PC-3 (cell line): ENCODE results near the gene PLA1A. TPM values are rescaled to one million over a fixed set of nuclear protein-coding genes. Genes with fewer than 3 reads are reported as not detected.

Source experiments
- ATAC-seq: fragments of 200-7000 bp; cut with Tn5 transposase; 2 replicates; pipeline ENCODE4 v1.9.1; 2020; ENCODE audit warnings: mild to moderate bottlenecking, moderate library complexity
- BruUV-seq: library from RNA; stranded (reverse); fragments of 400-500 nt; replicated peaks from 2 replicates; lab custom pipeline; 2021; lab: Mats Ljungman, UMichigan
- CTCF ChIA-PET: fragments of 300-600 bp; sonication (Branson Sonifier 250); formaldehyde crosslinking; loops from one replicate; lab custom pipeline; 2022; ENCODE audit warnings: antibody characterized with exemption; lab: Charles Lee
- POLR2A ChIA-PET: fragments of 300-600 bp; sonication (Branson Sonifier 250); formaldehyde crosslinking; loops from one replicate; lab custom pipeline; 2022; ENCODE audit warnings: antibody characterized with exemption; ENCODE audit not compliant: unreplicated experiment; lab: Charles Lee
- DNase-seq: peaks from one replicate; pipeline ENCODE4 v3.0.0-alpha.2; 2015
- H2AFZ ChIP-seq: fragments of 300-600 bp; sonication (generic); 2 replicates; pipeline ENCODE4 v1.6.0; 2016; ENCODE audit warnings: antibody characterized with exemption, low read length
- H3F3A ChIP-seq: fragments of 300-600 bp; sonication (generic); one replicate; pipeline ENCODE4 v1.6.0; 2017; ENCODE audit warnings: antibody characterized with exemption, low read length, control low read depth, mild to moderate bottlenecking; ENCODE audit not compliant: unreplicated experiment
- H3K27ac ChIP-seq: fragments of 300-600 bp; sonication (generic); 2 replicates; pipeline ENCODE4 v1.5.1; 2016; ENCODE audit warnings: mild to moderate bottlenecking, low read length
- H3K27me3 ChIP-seq: fragments of 300-600 bp; sonication (generic); 2 replicates; pipeline ENCODE4 v1.6.1; 2016; ENCODE audit warnings: low read length, mixed read lengths
- H3K36me3 ChIP-seq: fragments of 300-600 bp; sonication (generic); 2 replicates; pipeline ENCODE4 v1.6.1; 2016; ENCODE audit warnings: low read depth, mixed run types, low read length, mixed read lengths
- H3K4me1 ChIP-seq: fragments of 300-600 bp; sonication (generic); 2 replicates; pipeline ENCODE4 v1.5.1; 2016; ENCODE audit warnings: low read length; ENCODE audit not compliant: insufficient read depth
- H3K4me2 ChIP-seq: fragments of 300-600 bp; sonication (generic); 2 replicates; pipeline ENCODE4 v1.6.0; 2016; ENCODE audit warnings: low read length
- H3K4me3 ChIP-seq: fragments of 300-600 bp; sonication (generic); 2 replicates; pipeline ENCODE4 v1.5.1; 2016; ENCODE audit warnings: mild to moderate bottlenecking, low read length, mixed read lengths
- H3K79me2 ChIP-seq: fragments of 300-600 bp; sonication (generic); 2 replicates; pipeline ENCODE4 v1.6.1; 2017; ENCODE audit warnings: low read length, mixed read lengths
- H3K9ac ChIP-seq: fragments of 300-600 bp; sonication (generic); 2 replicates; pipeline ENCODE4 v1.6.0; 2016; ENCODE audit warnings: mild to moderate bottlenecking, low read length
- H3K9me2 ChIP-seq: fragments of 300-600 bp; sonication (generic); replicated peaks from 2 replicates; pipeline ENCODE4 v1.6.1; 2016; ENCODE audit warnings: mixed run types, low read length, mixed read lengths
- H3K9me3 ChIP-seq: fragments of 300-600 bp; sonication (generic); 2 replicates; pipeline ENCODE4 v1.6.1; 2016; ENCODE audit warnings: low read length, mixed read lengths
- H4K20me1 ChIP-seq: fragments of 300-600 bp; sonication (generic); 2 replicates; pipeline ENCODE4 v1.6.1; 2016; ENCODE audit warnings: low read length, mixed read lengths
- EZH2 ChIP-seq: fragments of 300-600 bp; sonication (generic); IDR thresholded peaks from one replicate; pipeline ENCODE4 v1.6.1; 2017; ENCODE audit warnings: antibody characterized with exemption, mild to moderate bottlenecking, low read length; ENCODE audit not compliant: unreplicated experiment
- EZH2phosphoT487 ChIP-seq: fragments of 300-600 bp; sonication (generic); IDR thresholded peaks from 2 replicates; pipeline ENCODE4 v1.6.1; 2018; ENCODE audit warnings: mild to moderate bottlenecking, antibody characterized with exemption, low read length, borderline replicate concordance
- intact Hi-C: fragments of 100-400 bp; cut with micrococcal nuclease; formaldehyde crosslinking; loops from 2 replicates; pipeline ENCODE4 v1.9.0; 2023
- total RNA-seq: library from RNA; depleted of rRNA; stranded (reverse); fragments of >200 nt; gene quantifications from 2 replicates; pipeline ENCODE4 v1.2.3, GENCODE V29; 2014
- TF ChIP-seq, protein P1 (sequence below): fragments of 300-600 bp; sonication (generic); conservative IDR thresholded peaks from 2 replicates; pipeline ENCODE4 v1.5.1; 2017; ENCODE audit warnings: antibody characterized with exemption, low read depth, mild to moderate bottlenecking, low read length

PLA1A gene
- total RNA-seq, 1 experiment from 2014 or later, result 0.36 TPM

- H3K4me1 ChIP-seq, result peaks cover 41% of the 10 kb centered on the region
- ATAC-seq, result peak; percentile 23; the same call in 1 of the 2 replicates
- peak overlapping the region; percentile 63 for H3K9ac ChIP-seq
- H3K9me2 ChIP-seq, result no peaks in the 10 kb centered on the region
- H4K20me1 ChIP-seq, result no peaks in the 10 kb centered on the region
- peak; percentile 39 for DNase-seq
- TF ChIP-seq, protein P1, sequence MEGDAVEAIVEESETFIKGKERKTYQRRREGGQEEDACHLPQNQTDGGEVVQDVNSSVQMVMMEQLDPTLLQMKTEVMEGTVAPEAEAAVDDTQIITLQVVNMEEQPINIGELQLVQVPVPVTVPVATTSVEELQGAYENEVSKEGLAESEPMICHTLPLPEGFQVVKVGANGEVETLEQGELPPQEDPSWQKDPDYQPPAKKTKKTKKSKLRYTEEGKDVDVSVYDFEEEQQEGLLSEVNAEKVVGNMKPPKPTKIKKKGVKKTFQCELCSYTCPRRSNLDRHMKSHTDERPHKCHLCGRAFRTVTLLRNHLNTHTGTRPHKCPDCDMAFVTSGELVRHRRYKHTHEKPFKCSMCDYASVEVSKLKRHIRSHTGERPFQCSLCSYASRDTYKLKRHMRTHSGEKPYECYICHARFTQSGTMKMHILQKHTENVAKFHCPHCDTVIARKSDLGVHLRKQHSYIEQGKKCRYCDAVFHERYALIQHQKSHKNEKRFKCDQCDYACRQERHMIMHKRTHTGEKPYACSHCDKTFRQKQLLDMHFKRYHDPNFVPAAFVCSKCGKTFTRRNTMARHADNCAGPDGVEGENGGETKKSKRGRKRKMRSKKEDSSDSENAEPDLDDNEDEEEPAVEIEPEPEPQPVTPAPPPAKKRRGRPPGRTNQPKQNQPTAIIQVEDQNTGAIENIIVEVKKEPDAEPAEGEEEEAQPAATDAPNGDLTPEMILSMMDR, result no peak
- H3K4me3 ChIP-seq, result 0 out of 2 replicates have a peak overlapping the region, but pooled peaks have one; percentile 4
- peak overlapping the region; percentile 29 for H2AFZ ChIP-seq
- ChIA-PET CTCF (no interaction called here), POLR2A (interaction anchor here (0.6 kb wide), 1 partner anchor 12 kb away, joined by 3 read pairs; no protein-coding TSS in a partner anchor)
- intact Hi-C loops, result loop anchor here (1.0 kb wide), 1 partner anchor 20 kb away; no protein-coding TSS in a partner anchor
- BruUV-seq, result TSS peak; percentile 58
- H3K27me3 ChIP-seq, result no peaks in the 10 kb centered on the region
- peak overlapping the region; percentile 89 for H3K27ac ChIP-seq
- H3K4me2 ChIP-seq, result peak overlapping the region; percentile 64
- H3K36me3 ChIP-seq, result no peaks in the 10 kb centered on the region
- H3K9me3 ChIP-seq, result no peaks in the 10 kb centered on the region
- peaks cover 4% of the 10 kb centered on the region for H3F3A ChIP-seq
- H3K79me2 ChIP-seq, result no peaks in the 10 kb centered on the region
These were observed 45.2 kb downstream of the PLA1A start for GRCh38 chr3:119642746-119643473.

GRCh38 chr3:119643528-119643927, 45.8 kb downstream of the PLA1A start:
- Histone ChIP-seq H3K4me1 (peaks cover 35% of the 10 kb centered on the region), H3F3A (peaks cover 4% of the 10 kb centered on the region), H3K36me3 (no peaks in the 10 kb centered on the region), H3K27ac (peak overlapping the region; percentile 89), H3K9me3 (no peaks in the 10 kb centered on the region), H3K9me2 (no peaks in the 10 kb centered on the region), H3K4me2 (peak overlapping the region; percentile 64), H3K27me3 (no peaks in the 10 kb centered on the region), H3K9ac (peak overlapping the region; percentile 63), H4K20me1 (no peaks in the 10 kb centered on the region), H3K4me3 (peak overlapping the region; percentile 6; the same call in 1 of the 2 replicates), H3K79me2 (no peaks in the 10 kb centered on the region), H2AFZ (peak overlapping the region; percentile 29)
- intact Hi-C loops, result loop anchor here (1.0 kb wide), 1 partner anchor 20 kb away; no protein-coding TSS in a partner anchor
- POLR2A ChIA-PET, result interaction anchor here (0.6 to 0.7 kb wide), 2 partner anchors 20 to 181 kb away, joined by 3 to 5 read pairs; no protein-coding TSS in a partner anchor
- CTCF ChIA-PET, result no interaction called here
- peak; percentile 96 for ATAC-seq
- no TSS peak for BruUV-seq
- DNase-seq, result peak; percentile 95
- no peak for TF ChIP-seq EZH2phosphoT487
- TF ChIP-seq, protein P1, result no peak
- no peak for TF ChIP-seq EZH2

DNA sequence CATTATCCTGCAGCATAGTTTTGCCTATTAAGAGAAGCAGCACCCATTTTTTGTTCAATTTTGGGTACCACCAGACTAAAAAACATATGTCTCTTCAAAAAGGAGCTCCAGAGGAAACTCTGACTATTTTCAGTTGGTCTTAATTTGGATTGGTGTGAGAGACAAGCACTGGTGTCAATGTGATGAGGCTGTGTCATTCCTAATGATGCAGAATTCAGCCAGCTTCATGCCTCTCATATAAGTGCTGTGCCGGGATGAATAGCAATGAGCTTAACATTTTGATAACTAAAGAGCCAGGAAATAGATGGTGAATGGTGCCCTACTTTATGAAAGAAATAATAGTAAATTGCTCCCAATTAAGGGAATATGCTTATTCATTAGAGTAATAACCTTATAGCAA, 46.8 kb downstream of the PLA1A start:
- Histone ChIP-seq H4K20me1 (no peaks in the 10 kb centered on the region), H3K4me1 (peaks cover 26% of the 10 kb centered on the region), H3K27me3 (no peaks in the 10 kb centered on the region), H3K9ac (peak overlapping the region; percentile 36), H3K27ac (peak overlapping the region; percentile 89), H3K4me2 (peak overlapping the region; percentile 64; the same call in 1 of the 2 replicates), H3F3A (peaks cover 4% of the 10 kb centered on the region), H3K36me3 (no peaks in the 10 kb centered on the region), H3K9me2 (no peaks in the 10 kb centered on the region), H3K9me3 (no peaks in the 10 kb centered on the region), H3K4me3 (no peak overlapping the region), H2AFZ (peak overlapping the region; percentile 7; the same call in 1 of the 2 replicates), H3K79me2 (no peaks in the 10 kb centered on the region)
- no TSS peak for BruUV-seq
- no peak for DNase-seq
- intact Hi-C loops, result no loop called here
- ChIA-PET CTCF (no interaction called here), POLR2A (interaction anchor here (0.5 kb wide), 1 partner anchor 16 kb away, joined by 5 read pairs; the partner anchor contains the start of gene POPDC2)
- ATAC-seq, result no peak
- TF ChIP-seq EZH2phosphoT487, result no peak
- TF ChIP-seq, protein P1, result no peak
- TF ChIP-seq EZH2, result no peak
